HTERT RPE-1 (cell line): ENCODE results near the gene FOS.

ENCODE experiments used
- in situ Hi-C: fragments of 300-500 bp; cut with MboI; formaldehyde crosslinking; loops from 4 replicates; pipeline ENCODE4 v1.14.3; 2020; ENCODE audit warnings: low sequenced_read_pairs

FOS gene

DNA sequence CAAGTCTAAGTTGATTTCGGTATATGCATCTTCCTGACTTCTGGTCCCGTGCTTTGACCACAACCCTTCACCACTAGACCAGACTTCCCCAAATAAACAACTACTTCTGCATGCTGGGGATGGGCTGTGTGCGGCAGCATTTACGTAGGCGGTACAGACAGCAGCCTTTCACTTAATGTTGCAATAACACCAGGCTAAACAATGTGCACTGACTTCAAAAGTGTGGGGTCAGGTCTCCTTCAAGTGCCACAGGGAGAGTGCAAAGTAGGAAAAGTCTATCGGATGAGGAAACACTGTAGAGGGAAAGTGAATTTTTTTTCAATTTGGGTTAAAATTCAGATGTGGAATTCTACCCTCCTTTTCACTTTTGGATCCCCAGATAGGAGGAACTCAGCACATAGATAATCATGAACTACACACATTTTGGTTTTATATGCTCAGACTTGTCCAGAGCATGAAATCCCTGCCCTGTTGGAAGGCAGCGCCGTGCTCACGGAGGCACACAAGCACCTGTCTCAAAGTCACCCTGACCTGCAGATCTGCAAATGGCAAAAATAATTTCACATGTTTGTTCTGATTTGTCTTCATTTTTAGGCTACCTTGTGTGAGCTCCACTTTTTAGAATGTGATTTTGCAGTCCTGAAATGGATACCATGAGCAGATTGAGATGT is 3.6 kb upstream of the FOS start:
- in situ Hi-C loops: loop anchor here (25.0 kb wide), 1 partner anchor 138 kb away; the partner anchor contains the start of gene NEK9

DNA sequence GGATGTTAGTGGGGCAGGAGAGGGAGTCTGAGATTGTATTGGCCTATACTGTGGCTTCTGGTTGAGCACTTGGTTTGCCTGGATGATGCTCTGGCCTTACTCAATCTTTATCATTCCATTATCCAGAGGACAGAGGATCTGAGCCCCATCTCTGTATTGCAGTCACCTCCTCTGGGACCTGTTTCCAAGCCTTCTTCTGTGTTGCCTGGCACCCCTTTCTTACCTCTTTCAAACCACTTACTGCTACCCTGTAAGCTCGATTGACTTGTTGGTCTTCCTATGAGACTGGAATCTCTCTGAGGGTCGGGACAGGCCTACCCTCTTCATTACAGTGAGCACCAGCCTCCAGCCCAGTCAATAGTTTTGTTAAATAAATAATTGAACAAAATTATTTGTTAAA is 3.0 kb upstream of the FOS start:
- in situ Hi-C loops: loop anchor here (25.0 kb wide), 1 partner anchor 138 kb away; the partner anchor contains the start of gene NEK9

DNA sequence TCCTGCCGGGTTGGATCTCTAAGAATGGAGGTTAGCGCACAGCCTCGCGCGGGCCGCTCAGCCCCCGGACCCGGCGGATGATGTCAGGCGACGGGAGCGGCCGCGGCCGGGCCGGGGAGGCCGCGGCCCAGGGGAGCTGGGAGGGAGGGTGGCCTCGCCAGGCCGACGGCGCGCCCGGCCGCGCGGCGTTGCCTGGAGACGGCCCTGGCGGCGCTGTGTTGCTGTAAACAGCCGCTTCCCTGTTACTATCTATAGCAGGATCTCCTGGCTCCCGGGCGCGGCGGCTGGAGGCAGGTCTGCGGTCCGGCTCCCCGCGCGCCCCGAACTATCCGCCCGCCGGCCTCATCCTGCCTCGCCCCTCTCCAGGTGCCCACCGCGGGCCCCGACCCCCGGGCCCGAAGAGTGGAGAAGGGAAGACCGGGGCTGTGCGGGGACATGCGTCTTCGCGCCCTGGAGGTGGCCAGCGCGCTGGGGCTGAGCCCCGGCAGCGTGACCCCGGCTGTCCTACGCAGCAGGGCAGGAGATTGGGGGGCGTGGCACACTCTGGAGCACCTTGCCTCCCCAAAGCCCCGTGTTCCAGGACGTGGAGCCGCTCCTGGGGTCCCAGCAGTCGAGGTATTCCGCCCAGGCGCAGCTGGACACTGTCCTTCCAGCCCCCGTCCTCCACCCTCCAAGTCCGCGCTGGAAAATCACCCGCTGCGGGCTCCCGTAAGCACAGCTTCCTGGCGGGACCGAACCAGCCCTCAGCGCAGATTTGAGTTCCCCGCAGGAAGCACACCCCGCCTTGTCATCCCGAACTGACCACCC is 1.4 kb upstream of the FOS start:
- in situ Hi-C loops: loop anchor here (25.0 kb wide), 1 partner anchor 140 kb away; the partner anchor contains the start of gene NEK9

DNA sequence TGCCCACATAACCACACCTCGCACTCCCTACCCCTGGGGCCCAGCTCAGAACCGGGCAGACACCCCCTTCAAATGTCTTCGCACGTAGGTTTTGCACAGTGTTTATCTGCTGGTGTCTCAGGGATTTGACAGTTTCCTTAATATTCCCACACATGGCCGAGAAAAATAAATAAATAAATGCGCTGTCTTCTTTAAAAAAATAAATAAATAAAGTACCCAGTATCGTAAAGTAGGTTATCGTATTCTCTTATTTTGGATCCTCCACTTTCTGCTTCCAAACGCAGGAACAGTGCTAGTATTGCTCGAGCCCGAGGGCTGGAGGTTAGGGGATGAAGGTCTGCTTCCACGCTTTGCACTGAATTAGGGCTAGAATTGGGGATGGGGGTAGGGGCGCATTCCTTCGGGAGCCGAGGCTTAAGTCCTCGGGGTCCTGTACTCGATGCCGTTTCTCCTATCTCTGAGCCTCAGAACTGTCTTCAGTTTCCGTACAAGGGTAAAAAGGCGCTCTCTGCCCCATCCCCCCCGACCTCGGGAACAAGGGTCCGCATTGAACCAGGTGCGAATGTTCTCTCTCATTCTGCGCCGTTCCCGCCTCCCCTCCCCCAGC is 710 bp upstream of the FOS start:
- in situ Hi-C loops: loop anchor here (25.0 kb wide), 1 partner anchor 141 kb away; the partner anchor contains the start of gene NEK9

DNA sequence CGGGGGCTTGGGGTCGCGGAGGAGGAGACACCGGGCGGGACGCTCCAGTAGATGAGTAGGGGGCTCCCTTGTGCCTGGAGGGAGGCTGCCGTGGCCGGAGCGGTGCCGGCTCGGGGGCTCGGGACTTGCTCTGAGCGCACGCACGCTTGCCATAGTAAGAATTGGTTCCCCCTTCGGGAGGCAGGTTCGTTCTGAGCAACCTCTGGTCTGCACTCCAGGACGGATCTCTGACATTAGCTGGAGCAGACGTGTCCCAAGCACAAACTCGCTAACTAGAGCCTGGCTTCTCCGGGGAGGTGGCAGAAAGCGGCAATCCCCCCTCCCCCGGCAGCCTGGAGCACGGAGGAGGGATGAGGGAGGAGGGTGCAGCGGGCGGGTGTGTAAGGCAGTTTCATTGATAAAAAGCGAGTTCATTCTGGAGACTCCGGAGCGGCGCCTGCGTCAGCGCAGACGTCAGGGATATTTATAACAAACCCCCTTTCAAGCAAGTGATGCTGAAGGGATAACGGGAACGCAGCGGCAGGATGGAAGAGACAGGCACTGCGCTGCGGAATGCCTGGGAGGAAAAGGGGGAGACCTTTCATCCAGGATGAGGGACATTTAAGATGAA is 630 bp downstream of the FOS start:
- in situ Hi-C loops: loop anchor here (25.0 kb wide), 1 partner anchor 142 kb away; the partner anchor contains the start of gene NEK9

DNA sequence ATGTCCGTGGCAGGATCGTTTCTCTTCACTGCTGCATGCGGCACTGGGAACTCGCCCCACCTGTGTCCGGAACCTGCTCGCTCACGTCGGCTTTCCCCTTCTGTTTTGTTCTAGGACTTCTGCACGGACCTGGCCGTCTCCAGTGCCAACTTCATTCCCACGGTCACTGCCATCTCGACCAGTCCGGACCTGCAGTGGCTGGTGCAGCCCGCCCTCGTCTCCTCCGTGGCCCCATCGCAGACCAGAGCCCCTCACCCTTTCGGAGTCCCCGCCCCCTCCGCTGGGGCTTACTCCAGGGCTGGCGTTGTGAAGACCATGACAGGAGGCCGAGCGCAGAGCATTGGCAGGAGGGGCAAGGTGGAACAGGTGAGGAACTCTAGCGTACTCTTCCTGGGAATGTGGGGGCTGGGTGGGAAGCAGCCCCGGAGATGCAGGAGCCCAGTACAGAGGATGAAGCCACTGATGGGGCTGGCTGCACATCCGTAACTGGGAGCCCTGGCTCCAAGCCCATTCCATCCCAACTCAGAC is 1.2 kb downstream of the FOS start:
- in situ Hi-C loops: loop anchor here (25.0 kb wide), 1 partner anchor 143 kb away; the partner anchor contains the start of gene NEK9

DNA sequence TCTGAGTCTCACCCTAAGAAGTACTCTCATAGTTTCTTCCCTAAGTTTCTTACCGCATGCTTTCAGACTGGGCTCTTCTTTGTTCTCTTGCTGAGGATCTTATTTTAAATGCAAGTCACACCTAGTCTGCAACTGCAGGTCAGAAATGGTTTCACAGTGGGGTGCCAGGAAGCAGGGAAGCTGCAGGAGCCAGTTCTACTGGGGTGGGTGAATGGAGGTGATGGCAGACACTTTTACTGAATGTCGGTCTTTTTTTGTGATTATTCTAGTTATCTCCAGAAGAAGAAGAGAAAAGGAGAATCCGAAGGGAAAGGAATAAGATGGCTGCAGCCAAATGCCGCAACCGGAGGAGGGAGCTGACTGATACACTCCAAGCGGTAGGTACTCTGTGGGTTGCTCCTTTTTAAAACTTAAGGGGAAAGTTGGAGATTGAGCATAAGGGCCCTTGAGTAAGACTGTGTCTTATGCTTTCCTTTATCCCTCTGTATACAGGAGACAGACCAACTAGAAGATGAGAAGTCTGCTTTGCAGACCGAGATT is 1.7 kb downstream of the FOS start:
- in situ Hi-C loops: loop anchor here (25.0 kb wide), 1 partner anchor 143 kb away; the partner anchor contains the start of gene NEK9

DNA sequence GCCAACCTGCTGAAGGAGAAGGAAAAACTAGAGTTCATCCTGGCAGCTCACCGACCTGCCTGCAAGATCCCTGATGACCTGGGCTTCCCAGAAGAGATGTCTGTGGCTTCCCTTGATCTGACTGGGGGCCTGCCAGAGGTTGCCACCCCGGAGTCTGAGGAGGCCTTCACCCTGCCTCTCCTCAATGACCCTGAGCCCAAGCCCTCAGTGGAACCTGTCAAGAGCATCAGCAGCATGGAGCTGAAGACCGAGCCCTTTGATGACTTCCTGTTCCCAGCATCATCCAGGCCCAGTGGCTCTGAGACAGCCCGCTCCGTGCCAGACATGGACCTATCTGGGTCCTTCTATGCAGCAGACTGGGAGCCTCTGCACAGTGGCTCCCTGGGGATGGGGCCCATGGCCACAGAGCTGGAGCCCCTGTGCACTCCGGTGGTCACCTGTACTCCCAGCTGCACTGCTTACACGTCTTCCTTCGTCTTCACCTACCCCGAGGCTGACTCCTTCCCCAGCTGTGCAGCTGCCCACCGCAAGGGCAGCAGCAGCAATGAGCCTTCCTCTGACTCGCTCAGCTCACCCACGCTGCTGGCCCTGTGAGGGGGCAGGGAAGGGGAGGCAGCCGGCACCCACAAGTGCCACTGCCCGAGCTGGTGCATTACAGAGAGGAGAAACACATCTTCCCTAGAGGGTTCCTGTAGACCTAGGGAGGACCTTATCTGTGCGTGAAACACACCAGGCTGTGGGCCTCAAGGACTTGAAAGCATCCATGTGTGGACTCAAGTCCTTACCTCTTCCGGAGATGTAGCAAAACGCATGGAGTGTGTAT is 2.4 kb downstream of the FOS start:
- in situ Hi-C loops: loop anchor here (25.0 kb wide), 1 partner anchor 144 kb away; the partner anchor contains the start of gene NEK9

DNA sequence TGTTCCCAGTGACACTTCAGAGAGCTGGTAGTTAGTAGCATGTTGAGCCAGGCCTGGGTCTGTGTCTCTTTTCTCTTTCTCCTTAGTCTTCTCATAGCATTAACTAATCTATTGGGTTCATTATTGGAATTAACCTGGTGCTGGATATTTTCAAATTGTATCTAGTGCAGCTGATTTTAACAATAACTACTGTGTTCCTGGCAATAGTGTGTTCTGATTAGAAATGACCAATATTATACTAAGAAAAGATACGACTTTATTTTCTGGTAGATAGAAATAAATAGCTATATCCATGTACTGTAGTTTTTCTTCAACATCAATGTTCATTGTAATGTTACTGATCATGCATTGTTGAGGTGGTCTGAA is 3.0 kb downstream of the FOS start:
- in situ Hi-C loops: loop anchor here (25.0 kb wide), 1 partner anchor 144 kb away; the partner anchor contains the start of gene NEK9

DNA sequence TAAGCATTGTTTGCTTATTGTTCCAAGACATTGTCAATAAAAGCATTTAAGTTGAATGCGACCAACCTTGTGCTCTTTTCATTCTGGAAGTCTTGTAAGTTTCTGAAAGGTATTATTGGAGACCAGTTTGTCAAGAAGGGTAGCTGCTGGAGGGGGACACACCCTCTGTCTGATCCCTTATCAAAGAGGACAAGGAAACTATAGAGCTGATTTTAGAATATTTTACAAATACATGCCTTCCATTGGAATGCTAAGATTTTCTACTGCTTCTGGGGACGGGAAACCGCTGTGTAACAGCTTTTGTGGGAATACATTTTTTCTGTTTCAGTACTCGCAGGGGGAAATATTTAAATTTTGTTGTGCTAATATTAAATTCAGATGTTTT is 3.5 kb downstream of the FOS start:
- in situ Hi-C loops: loop anchor here (25.0 kb wide), 1 partner anchor 145 kb away; the partner anchor contains the start of gene NEK9

DNA sequence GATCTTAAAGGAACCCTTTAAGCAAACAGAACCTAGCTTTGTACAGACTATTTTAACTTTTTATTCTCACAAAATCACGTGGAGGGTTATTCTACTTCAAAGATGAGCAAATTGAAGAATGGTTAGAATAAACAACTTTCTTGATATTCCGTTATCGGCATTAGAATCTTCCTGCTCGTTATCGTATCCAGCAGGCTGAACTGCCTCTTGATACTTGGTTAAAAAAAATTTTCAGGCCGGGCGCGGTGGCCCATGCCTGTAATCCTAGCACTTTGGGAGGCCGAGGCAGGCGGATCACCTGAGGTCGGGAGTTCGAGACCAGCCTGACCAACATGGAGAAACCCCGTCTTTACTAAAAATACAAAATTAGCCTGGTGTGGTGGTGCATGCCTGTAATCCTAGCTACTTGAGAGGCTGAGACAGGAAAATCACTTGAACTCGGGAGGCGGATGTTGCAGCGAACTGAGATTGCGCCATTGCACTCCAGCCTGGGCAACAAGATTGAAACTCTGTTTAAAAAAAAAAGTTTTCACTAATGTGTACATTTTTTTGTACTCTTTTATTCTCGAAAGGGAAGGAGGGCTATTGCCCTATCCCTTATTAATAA is 4.0 kb downstream of the FOS start:
- in situ Hi-C loops: loop anchor here (25.0 kb wide), 1 partner anchor 145 kb away; the partner anchor contains the start of gene NEK9

DNA sequence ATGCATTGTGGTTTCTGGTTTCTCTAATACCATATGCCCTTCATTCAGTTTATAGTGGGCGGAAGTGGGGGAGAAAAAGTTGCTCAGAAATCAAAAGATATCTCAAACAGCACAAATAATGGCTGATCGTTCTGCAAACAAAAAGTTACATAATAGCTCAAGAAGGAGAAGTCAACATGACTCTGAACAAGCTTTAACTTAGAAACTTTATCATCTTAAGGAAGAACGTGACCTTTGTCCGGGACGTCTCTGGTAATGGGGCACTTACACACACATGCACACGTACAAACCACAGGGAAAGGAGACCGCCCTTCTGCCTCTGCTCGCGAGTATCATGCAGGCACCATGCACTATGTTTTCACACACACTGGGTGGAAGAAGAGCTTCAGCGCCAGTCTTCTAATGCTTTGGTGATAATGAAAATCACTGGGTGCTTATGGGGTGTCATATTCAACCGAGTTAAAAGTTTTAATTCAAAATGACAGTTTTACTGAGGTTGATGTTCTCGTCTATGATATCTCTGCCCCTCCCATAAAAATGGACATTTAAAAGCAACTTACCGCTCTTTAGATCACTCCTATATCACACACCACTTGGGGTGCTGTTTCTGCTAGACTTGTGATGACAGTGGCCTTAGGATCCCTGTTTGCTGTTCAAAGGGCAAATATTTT is 4.7 kb downstream of the FOS start:
- in situ Hi-C loops: loop anchor here (25.0 kb wide), 1 partner anchor 146 kb away; the partner anchor contains the start of gene NEK9

DNA sequence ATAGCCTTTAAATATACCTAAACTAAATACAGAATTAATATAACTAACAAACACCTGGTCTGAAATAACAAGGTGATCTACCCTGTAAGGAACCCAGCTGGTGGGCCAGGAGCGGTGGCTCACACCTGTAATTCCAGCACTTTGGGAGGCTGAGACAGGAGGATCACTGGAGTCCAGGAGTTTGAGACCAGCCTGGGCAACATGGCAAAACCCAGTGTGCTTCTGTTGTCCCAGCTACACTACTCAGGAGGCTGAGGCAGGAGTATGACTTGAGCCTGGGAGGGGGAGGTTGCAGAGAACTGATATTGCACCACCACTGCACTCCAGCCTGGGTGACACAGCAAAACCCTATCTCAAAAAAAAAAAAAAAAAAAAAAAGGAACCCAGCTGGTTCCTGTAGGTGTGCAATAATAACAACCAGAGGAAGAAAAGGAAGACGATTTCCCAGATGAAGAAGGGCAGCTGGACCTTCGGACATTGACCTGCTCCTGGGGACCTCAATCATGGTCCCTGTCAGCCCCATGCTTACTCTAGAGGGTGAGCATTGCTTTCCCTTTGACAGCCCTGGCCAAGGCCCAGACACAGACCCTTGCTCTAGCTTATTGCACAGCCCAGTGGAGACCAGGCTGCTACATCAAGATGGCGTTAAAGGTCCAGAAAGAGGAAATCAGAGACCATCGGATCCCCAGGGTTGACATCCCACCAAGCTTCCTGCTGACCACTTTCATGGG is 5.4 kb downstream of the FOS start:
- in situ Hi-C loops: loop anchor here (25.0 kb wide), 1 partner anchor 147 kb away; the partner anchor contains the start of gene NEK9

DNA sequence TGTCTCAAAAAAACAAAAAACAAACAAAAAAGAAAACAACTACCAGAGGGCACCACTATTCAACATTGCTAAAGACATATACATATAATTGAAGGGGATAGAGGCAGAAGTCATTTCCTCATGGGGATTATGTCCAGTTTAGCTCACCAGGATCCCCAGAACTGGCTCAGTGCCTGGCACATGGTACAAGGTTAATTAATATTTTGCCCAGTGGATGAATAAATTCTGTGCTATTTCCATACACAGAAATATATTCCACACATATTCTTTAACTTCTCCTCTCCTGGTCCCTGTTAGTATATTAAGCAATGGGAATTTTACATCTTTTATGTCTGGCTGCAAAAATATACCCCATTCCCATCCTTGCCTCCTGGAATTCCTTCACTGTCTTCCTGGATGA is 6.7 kb downstream of the FOS start:
- in situ Hi-C loops: loop anchor here (25.0 kb wide), 1 partner anchor 148 kb away; the partner anchor contains the start of gene NEK9

DNA sequence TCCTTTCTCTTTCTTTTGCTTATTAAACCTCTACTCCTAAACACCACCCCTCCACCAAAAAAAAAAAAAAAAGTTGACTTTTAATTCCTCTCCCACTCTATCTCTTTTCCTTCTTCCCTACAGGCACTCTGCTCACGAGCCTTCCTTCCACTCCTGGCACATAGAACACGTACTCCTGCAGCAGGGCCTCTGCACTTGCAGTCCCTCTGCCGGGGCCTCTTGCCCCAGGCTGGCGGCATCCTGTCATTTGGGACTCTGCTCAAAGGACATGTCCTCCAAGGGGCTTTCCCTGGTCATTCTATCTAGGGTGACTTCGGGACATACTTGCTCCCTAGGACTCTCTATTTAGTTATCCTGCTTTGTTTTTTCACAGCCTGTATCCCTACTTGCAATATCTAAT is 7.7 kb downstream of the FOS start:
- in situ Hi-C loops: loop anchor here (25.0 kb wide), 1 partner anchor 149 kb away; the partner anchor contains the start of gene NEK9

DNA sequence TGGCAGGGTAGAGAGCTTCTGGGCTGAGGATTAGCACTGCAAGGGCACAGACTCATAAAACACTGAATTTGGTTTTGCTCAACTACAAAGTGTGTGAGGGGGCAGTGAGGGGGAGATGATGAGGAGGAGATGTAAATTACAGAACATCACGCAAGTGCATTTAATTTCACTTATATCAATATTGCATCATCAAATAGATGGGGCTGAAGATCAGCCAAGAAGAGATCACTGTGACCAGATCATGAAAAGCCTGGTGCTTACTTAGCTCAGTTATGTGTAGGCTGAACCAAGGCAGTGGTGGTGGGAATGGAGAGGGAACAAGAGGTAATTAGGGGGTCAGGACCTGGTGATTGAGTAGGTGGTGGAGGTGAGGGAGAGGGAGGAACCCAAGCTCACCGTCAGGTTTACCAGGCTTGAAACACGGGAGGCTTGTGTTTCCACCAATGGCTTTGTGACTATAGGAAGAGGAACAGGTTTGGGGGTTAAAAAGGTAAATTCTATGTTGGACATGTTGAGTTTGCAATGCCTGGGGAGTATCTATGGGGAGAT is 11.3 kb downstream of the FOS start:
- in situ Hi-C loops: loop anchor here (25.0 kb wide), 1 partner anchor 153 kb away; the partner anchor contains the start of gene NEK9

DNA sequence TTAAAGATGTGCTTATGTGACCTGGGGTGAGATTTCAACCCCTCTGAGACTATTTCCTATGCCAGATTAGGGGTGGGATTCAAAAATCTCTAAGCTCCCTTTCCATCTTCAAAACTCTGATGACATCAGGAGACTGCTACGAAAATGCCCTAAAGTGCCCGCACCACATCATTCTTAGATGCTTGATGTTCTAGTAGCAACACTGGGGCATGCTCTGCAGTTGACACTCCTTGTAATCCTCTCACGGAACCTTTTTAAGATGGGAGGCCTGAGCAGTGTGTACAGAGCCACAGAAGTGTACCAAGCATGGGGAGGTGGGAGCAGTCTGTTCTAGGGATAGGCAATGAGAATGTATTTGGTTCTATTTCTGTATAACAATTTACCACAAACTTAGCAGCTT is 12.2 kb downstream of the FOS start:
- in situ Hi-C loops: loop anchor here (25.0 kb wide), 1 partner anchor 154 kb away; the partner anchor contains the start of gene NEK9
